Skin of body (tissue), 2 donors: ENCODE results near the gene DOCK3. TPM values are rescaled to one million over a fixed set of nuclear protein-coding genes. Genes with fewer than 3 reads are reported as not detected.
A peak's percentile ranks its signal among the peaks of the same experiment; 100 is the strongest.
"Not testable (repeated sequence)": the region's sequence is repeated elsewhere in the genome, so short reads cannot be mapped to it uniquely, and the experiment has no call there.

ENCODE experiments used
- DNase-seq: peaks from one replicate; lab custom pipeline; 2025; lab: John Stamatoyannopoulos, UW
- total RNA-seq: library from RNA; depleted of rRNA; stranded (reverse); fragments of >200 nt; gene quantifications from one replicate; pipeline ENCODE4 v1.2.3, GENCODE V29; 2014

The DOCK3 gene
- total RNA-seq, 1 donor from 2014 or later, result 0.89 TPM

- not testable (repeated sequence) for DNase-seq
These were observed 208.0 kb downstream of the DOCK3 start for GRCh38 chr3:50882733-50883132.

GRCh38 chr3:50883755-50884154 lies 209.0 kb downstream of the DOCK3 start:
- DNase-seq, result no peak

GRCh38 chr3:50885070-50885850 lies 210.5 kb downstream of the DOCK3 start:
- no peak for DNase-seq

- DNase-seq, result no peak
These were observed 216.1 kb downstream of the DOCK3 start for GRCh38 chr3:50890688-50891344.

GRCh38 chr3:50901097-50901496 lies 226.4 kb downstream of the DOCK3 start:
- DNase-seq, result not testable (repeated sequence)

- DNase-seq, result no peak
These were observed 238.0 kb downstream of the DOCK3 start for GRCh38 chr3:50912746-50913145.

- no peak for DNase-seq
These were observed 238.5 kb downstream of the DOCK3 start for GRCh38 chr3:50913260-50913659.

- not testable (repeated sequence) for DNase-seq
These were observed 247.3 kb downstream of the DOCK3 start for GRCh38 chr3:50922071-50922470.

- DNase-seq, result no peak
These were observed 249.2 kb downstream of the DOCK3 start for GRCh38 chr3:50923955-50924354.

GRCh38 chr3:50924638-50925037 lies 249.9 kb downstream of the DOCK3 start:
- no peak for DNase-seq

GRCh38 chr3:50926868-50927267 lies 252.1 kb downstream of the DOCK3 start:
- no peak for DNase-seq

GRCh38 chr3:50930371-50931208 lies 255.9 kb downstream of the DOCK3 start:
- DNase-seq, result no peak

GRCh38 chr3:50932918-50933317 lies 258.2 kb downstream of the DOCK3 start:
- not testable (repeated sequence) for DNase-seq

GRCh38 chr3:50936389-50936788 lies 261.7 kb downstream of the DOCK3 start:
- no peak for DNase-seq

GRCh38 chr3:50947419-50947818 lies 272.7 kb downstream of the DOCK3 start:
- no peak for DNase-seq

GRCh38 chr3:50950591-50950990 lies 275.9 kb downstream of the DOCK3 start:
- no peak for DNase-seq

- no peak for DNase-seq
These were observed 279.2 kb downstream of the DOCK3 start for GRCh38 chr3:50953825-50954414.

GRCh38 chr3:50961386-50961785 lies 286.7 kb downstream of the DOCK3 start:
- DNase-seq, result no peak

GRCh38 chr3:50971487-50971924 lies 296.8 kb downstream of the DOCK3 start:
- peak; percentile 15 for DNase-seq

- DNase-seq, result no peak
These were observed 297.3 kb downstream of the DOCK3 start for GRCh38 chr3:50972029-50972428.

GRCh38 chr3:50978586-50978985 lies 303.9 kb downstream of the DOCK3 start:
- not testable (repeated sequence) for DNase-seq
